ENCODE results near the gene BLOC1S5. TPM values are rescaled to one million over a fixed set of nuclear protein-coding genes. Genes with fewer than 3 reads are reported as not detected.

Gene BLOC1S5
- polyA plus RNA-seq, 2 of the 4 experiments (the other 2 are of a cell fraction), result 10.2 to 10.8 TPM

DNA sequence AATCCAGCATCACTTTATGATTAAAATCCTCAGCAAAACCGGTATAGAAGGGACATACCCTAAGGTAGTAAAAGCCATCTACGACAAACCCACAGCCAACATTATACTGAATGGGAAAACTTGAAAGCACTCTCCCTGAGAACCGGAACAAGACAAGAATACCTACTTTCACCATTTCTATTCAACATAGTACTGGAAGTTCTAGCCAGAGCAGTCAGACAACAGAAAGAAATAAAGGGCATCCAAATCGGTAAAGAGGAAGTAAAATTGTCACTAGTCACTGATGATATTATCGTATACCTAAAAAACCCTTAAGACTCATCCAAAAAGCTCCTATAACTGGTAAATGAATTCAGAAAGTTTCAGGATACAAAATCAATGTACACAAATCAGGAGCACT is 33.3 kb downstream of the BLOC1S5 start (continued):
- TF ChIP-seq ZSCAN20 (CRISPR knock-in tag; IDR thresholded peaks at IDR 0.05), result no peak
- no peak for TF ChIP-seq HOXA7 (CRISPR knock-in tag; IDR thresholded peaks at IDR 0.05)
- TF ChIP-seq, protein P1, sequence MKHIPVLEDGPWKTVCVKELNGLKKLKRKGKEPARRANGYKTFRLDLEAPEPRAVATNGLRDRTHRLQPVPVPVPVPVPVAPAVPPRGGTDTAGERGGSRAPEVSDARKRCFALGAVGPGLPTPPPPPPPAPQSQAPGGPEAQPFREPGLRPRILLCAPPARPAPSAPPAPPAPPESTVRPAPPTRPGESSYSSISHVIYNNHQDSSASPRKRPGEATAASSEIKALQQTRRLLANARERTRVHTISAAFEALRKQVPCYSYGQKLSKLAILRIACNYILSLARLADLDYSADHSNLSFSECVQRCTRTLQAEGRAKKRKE (CRISPR knock-in tag; IDR thresholded peaks at IDR 0.05; ENCODE audit: low read depth), result no peak
- TF ChIP-seq NFE2L2 (conservative IDR thresholded peaks at IDR 0.05; ENCODE audit: low read length), result no peak
- TF ChIP-seq GATA3 (IDR thresholded peaks at IDR 0.05; ENCODE audit: borderline replicate concordance), result no peak
- TF ChIP-seq CHD2 (IDR thresholded peaks at IDR 0.05; ENCODE audit: low read length, partially characterized antibody), result no peak
- TF ChIP-seq CEBPB (IDR thresholded peaks at IDR 0.05), result no peak
- TF ChIP-seq FOSL2 (IDR thresholded peaks at IDR 0.05), result no peak
- TF ChIP-seq FOSL2 (CRISPR knock-in tag; IDR thresholded peaks at IDR 0.05), result no peak
- TF ChIP-seq RFX5 (IDR thresholded peaks at IDR 0.05), result no peak

DNA sequence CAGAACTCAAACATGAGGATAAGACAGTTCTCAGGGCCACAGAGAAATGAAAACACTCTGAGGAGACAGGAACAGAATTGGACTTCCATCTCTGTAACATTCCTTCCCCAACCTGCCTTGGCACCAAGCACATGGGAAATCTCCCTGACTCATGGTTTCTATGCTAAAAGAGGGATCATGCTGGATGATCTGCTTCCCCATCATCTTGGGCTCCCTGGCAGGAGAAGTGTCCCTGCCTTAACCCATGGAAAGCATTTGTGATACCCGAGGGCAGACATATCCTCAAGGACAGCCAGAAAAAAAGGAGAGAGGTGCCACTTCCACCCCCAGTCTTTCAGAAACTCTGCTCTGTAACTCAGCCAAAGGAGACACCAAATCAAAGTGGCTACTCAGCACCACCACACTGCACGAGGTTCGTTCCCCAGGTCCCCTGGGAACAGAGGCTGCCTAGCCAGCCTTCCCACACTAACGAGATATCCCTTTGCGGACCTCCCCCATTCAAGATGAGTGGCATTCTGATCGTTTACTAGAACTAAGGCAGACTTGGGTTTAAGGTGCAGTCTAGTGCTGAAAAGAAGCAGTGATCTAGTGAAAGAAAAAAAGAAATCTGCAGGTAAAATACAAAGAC is 34.8 kb downstream of the BLOC1S5 start:
- Histone ChIP-seq H3K27ac (0 out of 6 replicates have a peak overlapping the region, but pooled peaks of 1 of the 2 experiments have one; percentile 6), H3K4me1 (peaks cover 9% of the 10 kb centered on the region; the same call in 1 of the 3 replicates), H3K4me3 (no peak overlapping the region), H3K4me2 (no peak overlapping the region), H3K9me3 (no peaks in the 10 kb centered on the region)
- WGBS (ENCODE audit: missing lambda C conversion rate), result 63% methylated on average over 5 of the region's 6 CpGs
- TF ChIP-seq EHMT2 (IDR thresholded peaks at IDR 0.05; ENCODE audit: low read depth), result no peak
- DNase-seq (ENCODE audit: low read depth in 1 of 2, low spot score in 1 of 2) (peak in 1 of 2 experiments; percentile 4), FAIRE-seq (no peak), ATAC-seq (no peak)
- ChIA-PET CTCF (interaction anchor here (1.3 kb wide), 1 partner anchor 28 kb away, joined by 4 read pairs; no protein-coding TSS in a partner anchor), POLR2A (no interaction called here)

DNA sequence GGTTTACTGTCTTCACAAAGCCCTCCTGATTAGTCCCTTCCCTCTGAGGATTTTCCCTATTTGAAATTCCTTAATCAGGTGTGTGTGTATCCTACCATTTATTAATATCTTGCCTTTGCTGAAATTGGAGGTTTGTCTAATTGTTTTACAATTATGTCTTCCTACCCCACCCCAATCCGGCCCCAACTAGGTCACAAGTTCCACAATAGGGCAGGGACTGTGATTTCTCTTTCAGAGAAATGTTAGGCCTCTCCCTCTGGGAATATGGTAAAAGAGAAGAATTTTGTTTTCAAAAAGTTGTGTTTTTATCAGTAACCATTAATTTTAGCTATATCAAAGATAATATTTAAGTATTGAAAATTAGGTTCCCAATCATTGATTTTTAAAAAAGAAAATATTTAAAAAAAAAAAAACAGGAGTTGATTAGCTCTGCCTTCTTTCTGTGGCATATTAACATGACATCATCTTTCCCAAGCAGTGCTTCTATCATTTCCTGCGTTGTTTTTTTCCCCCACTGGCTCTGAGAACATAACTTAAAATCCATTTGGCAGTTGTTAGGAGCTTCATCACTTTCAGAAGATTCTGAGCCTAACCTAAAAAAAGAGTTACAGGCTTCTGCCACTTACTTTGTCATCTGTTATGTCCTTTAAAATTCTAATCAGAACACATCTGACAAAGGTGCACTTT is 36.1 kb downstream of the BLOC1S5 start:
- H3K9me3 ChIP-seq, result no peaks in the 10 kb centered on the region
- no peak overlapping the region for H3K4me2 ChIP-seq
- no peak overlapping the region for H3K4me3 ChIP-seq
- CTCF ChIA-PET, result no interaction called here
- no peak for FAIRE-seq
- TF ChIP-seq, protein P2, sequence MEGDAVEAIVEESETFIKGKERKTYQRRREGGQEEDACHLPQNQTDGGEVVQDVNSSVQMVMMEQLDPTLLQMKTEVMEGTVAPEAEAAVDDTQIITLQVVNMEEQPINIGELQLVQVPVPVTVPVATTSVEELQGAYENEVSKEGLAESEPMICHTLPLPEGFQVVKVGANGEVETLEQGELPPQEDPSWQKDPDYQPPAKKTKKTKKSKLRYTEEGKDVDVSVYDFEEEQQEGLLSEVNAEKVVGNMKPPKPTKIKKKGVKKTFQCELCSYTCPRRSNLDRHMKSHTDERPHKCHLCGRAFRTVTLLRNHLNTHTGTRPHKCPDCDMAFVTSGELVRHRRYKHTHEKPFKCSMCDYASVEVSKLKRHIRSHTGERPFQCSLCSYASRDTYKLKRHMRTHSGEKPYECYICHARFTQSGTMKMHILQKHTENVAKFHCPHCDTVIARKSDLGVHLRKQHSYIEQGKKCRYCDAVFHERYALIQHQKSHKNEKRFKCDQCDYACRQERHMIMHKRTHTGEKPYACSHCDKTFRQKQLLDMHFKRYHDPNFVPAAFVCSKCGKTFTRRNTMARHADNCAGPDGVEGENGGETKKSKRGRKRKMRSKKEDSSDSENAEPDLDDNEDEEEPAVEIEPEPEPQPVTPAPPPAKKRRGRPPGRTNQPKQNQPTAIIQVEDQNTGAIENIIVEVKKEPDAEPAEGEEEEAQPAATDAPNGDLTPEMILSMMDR (IDR thresholded peaks at IDR 0.05), result no peak
- no peak for TF ChIP-seq FOXS1 (CRISPR knock-in tag; IDR thresholded peaks at IDR 0.05)
- TF ChIP-seq CHD2 (IDR thresholded peaks at IDR 0.05; ENCODE audit: low read length, partially characterized antibody), result no peak
- no peak for TF ChIP-seq RFX5 (IDR thresholded peaks at IDR 0.05)
- TF ChIP-seq, protein P3, sequence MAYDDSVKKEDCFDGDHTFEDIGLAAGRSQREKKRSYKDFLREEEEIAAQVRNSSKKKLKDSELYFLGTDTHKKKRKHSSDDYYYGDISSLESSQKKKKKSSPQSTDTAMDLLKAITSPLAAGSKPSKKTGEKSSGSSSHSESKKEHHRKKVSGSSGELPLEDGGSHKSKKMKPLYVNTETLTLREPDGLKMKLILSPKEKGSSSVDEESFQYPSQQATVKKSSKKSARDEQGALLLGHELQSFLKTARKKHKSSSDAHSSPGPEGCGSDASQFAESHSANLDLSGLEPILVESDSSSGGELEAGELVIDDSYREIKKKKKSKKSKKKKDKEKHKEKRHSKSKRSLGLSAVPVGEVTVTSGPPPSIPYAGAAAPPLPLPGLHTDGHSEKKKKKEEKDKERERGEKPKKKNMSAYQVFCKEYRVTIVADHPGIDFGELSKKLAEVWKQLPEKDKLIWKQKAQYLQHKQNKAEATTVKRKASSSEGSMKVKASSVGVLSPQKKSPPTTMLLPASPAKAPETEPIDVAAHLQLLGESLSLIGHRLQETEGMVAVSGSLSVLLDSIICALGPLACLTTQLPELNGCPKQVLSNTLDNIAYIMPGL (CRISPR knock-in tag; IDR thresholded peaks at IDR 0.05; ENCODE audit: borderline replicate concordance), result no peak
- TF ChIP-seq TFCP2L1 (CRISPR knock-in tag; IDR thresholded peaks at IDR 0.05), result no peak
- no peak for TF ChIP-seq CBX2 (IDR thresholded peaks at IDR 0.05; ENCODE audit: borderline replicate concordance, low read depth)
- TF ChIP-seq ZFP36 (IDR thresholded peaks at IDR 0.05; ENCODE audit: borderline replicate concordance, partially characterized antibody), result no peak
- TF ChIP-seq ZNF302 (CRISPR knock-in tag; IDR thresholded peaks at IDR 0.05), result no peak
- no peak for TF ChIP-seq HEYL (CRISPR knock-in tag; IDR thresholded peaks at IDR 0.05)
- TF ChIP-seq FOSL2 (IDR thresholded peaks at IDR 0.05), result no peak
- no peak for TF ChIP-seq FOSL2 (CRISPR knock-in tag; IDR thresholded peaks at IDR 0.05)
- TF ChIP-seq, protein P4, sequence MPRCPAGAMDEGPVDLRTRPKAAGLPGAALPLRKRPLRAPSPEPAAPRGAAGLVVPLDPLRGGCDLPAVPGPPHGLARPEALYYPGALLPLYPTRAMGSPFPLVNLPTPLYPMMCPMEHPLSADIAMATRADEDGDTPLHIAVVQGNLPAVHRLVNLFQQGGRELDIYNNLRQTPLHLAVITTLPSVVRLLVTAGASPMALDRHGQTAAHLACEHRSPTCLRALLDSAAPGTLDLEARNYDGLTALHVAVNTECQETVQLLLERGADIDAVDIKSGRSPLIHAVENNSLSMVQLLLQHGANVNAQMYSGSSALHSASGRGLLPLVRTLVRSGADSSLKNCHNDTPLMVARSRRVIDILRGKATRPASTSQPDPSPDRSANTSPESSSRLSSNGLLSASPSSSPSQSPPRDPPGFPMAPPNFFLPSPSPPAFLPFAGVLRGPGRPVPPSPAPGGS (IDR thresholded peaks at IDR 0.05), result no peak
- TF ChIP-seq KDM5A (IDR thresholded peaks at IDR 0.05), result no peak
- no peak for TF ChIP-seq CBX8 (IDR thresholded peaks at IDR 0.05)
- no peak for TF ChIP-seq NR3C1 (IDR thresholded peaks at IDR 0.05)
- TF ChIP-seq POLR2AphosphoS2 (conservative IDR thresholded peaks at IDR 0.05; ENCODE audit: low read length), result no peak
- no peak for TF ChIP-seq EHF (CRISPR knock-in tag; IDR thresholded peaks at IDR 0.05)
- no peak for TF ChIP-seq RAD21 (conservative IDR thresholded peaks at IDR 0.05 in 1 of 2, IDR thresholded peaks at IDR 0.05 in 1 of 2)
- ATAC-seq, result no peak
- no peak overlapping the region for H3K27ac ChIP-seq
- 64% methylated on average over 2 of the region's 2 CpGs for WGBS (ENCODE audit: missing lambda C conversion rate)
- no peak for DNase-seq (ENCODE audit: low read depth in 1 of 2, low spot score in 1 of 2)
- POLR2A ChIA-PET, result no interaction called here
- peaks cover 9% of the 10 kb centered on the region; the same call in 1 of the 3 replicates for H3K4me1 ChIP-seq

All from A549 (cell line).